AG09309 (cell line): ENCODE results near the gene MEGF6.

ENCODE experiments used
- DNase-seq: peaks from one replicate; pipeline ENCODE4 v3.0.0-alpha.2; 2010; ENCODE audit warnings: low read depth
- H3K4me3 ChIP-seq: 2 replicates; pipeline ENCODE4 v1.5.1; 2011; ENCODE audit warnings: mild to moderate bottlenecking, low read depth, low read length, moderate library complexity; ENCODE audit not compliant: control insufficient read depth
- TF ChIP-seq, protein P1 (sequence below): IDR thresholded peaks from 2 replicates; pipeline ENCODE4 v1.5.1; 2011; ENCODE audit warnings: mild to moderate bottlenecking, low read depth, low read length, inconsistent platforms; ENCODE audit not compliant: insufficient read depth, control insufficient read depth; ENCODE audit errors: missing control alignments

The MEGF6 gene

GRCh38 chr1:3499611-3500010 lies 111.7 kb downstream of the MEGF6 start:
- TF ChIP-seq, protein P1, sequence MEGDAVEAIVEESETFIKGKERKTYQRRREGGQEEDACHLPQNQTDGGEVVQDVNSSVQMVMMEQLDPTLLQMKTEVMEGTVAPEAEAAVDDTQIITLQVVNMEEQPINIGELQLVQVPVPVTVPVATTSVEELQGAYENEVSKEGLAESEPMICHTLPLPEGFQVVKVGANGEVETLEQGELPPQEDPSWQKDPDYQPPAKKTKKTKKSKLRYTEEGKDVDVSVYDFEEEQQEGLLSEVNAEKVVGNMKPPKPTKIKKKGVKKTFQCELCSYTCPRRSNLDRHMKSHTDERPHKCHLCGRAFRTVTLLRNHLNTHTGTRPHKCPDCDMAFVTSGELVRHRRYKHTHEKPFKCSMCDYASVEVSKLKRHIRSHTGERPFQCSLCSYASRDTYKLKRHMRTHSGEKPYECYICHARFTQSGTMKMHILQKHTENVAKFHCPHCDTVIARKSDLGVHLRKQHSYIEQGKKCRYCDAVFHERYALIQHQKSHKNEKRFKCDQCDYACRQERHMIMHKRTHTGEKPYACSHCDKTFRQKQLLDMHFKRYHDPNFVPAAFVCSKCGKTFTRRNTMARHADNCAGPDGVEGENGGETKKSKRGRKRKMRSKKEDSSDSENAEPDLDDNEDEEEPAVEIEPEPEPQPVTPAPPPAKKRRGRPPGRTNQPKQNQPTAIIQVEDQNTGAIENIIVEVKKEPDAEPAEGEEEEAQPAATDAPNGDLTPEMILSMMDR, result no peak
- no peak overlapping the region for H3K4me3 ChIP-seq
- no peak for DNase-seq

DNA sequence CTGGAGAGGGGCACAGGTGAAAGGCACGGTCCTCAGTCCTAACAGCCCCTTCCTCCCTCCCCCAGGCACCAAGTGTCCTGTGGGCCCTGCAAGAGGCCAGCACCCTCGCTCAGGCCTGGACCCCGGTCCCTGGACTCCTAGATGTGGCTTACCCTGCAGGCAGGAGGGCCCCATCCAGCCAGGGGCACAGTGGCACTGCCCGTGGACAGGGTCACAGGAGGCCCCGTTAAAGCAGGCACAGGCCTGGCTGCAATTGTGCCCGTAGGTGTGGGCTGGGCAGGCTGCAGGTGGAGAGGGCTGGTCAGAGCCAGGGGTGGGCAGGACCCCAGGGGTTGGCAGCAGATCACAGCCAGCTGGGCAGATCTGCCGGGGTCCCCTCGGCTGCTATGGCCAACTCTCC lies 112.3 kb downstream of the MEGF6 start:
- DNase-seq, result no peak
- no peak overlapping the region for H3K4me3 ChIP-seq
- TF ChIP-seq, protein P1, result no peak

GRCh38 chr1:3498246-3498930 lies 112.9 kb downstream of the MEGF6 start:
- DNase-seq, result no peak
- TF ChIP-seq, protein P1, result no peak

GRCh38 chr1:3497521-3497920 lies 113.8 kb downstream of the MEGF6 start:
- TF ChIP-seq, protein P1, result no peak
- no peak for DNase-seq

More at GRCh38 chr1:3498246-3498930, 112.9 kb downstream of the MEGF6 start:
- no peak overlapping the region for H3K4me3 ChIP-seq

DNA sequence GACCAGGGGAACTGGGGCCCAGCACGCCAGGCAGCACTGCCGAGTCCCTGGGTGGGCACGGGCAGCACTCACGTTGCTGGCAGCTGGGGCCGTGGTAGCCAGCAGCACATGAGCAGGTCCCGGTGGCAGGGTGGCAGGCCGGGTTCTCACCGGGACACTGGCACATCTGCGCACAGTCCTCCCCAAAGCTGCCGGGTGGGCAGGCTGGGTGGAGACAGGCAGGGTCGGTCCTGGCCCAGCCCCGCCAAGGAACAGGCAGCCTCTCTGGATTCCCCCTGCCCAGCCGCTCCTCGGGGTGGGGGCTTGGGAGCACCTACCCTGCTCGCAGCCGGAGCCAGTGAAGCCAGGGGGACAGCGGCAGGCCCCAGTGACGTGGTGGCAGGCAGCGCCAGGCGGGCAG lies 114.4 kb downstream of the MEGF6 start:
- TF ChIP-seq, protein P1, result no peak
- DNase-seq, result no peak
- no peak overlapping the region for H3K4me3 ChIP-seq

More at GRCh38 chr1:3497521-3497920, 113.8 kb downstream of the MEGF6 start:
- H3K4me3 ChIP-seq, result no peak overlapping the region

- TF ChIP-seq, protein P1, result no peak
- no peak for DNase-seq
- no peak overlapping the region for H3K4me3 ChIP-seq
Measured at GRCh38 chr1:3495776-3496745, 115.2 kb downstream of the MEGF6 start.
